Duodenal mucosa (tissue), 2 donors: ENCODE data around the gene NUDC.
A peak's percentile ranks its signal among the peaks of the same experiment; 100 is the strongest.

Source experiments
- H3K27ac ChIP-seq: one replicate; pipeline ENCODE4 v1.7.0; 2013; ENCODE audit warnings: low read depth, low read length
- H3K27me3 ChIP-seq, 2 donors: one replicate each; pipeline ENCODE4 v1.7.0; 2013; ENCODE audit warnings: low read length in 2 of 2, control low read depth in 1 of 2; ENCODE audit not compliant: insufficient read depth in 2 of 2, control insufficient read depth in 1 of 2
- H3K36me3 ChIP-seq, 2 donors: one replicate each; pipeline ENCODE4 v1.7.0; 2013; ENCODE audit warnings: low read length in 2 of 2, control low read depth in 1 of 2; ENCODE audit not compliant: insufficient read depth in 2 of 2, control insufficient read depth in 1 of 2
- H3K4me1 ChIP-seq, 2 donors: one replicate each; pipeline ENCODE4 v1.7.0; 2013; ENCODE audit warnings: low read length in 2 of 2, control low read depth in 1 of 2; ENCODE audit not compliant: insufficient read depth in 2 of 2, control insufficient read depth in 1 of 2
- H3K4me3 ChIP-seq, 2 donors: one replicate each; pipeline ENCODE4 v1.7.0; 2013; ENCODE audit warnings: low read length in 2 of 2, low read depth in 1 of 2
- H3K9ac ChIP-seq, 2 donors: one replicate each; pipeline ENCODE4 v1.7.0; 2013; ENCODE audit warnings: low read length in 2 of 2, low read depth in 1 of 2
- H3K9me3 ChIP-seq, 2 donors: one replicate each; pipeline ENCODE4 v1.7.0; 2013; ENCODE audit warnings: low read length in 2 of 2, control low read depth in 1 of 2; ENCODE audit not compliant: control insufficient read depth in 1 of 2

The NUDC gene

DNA sequence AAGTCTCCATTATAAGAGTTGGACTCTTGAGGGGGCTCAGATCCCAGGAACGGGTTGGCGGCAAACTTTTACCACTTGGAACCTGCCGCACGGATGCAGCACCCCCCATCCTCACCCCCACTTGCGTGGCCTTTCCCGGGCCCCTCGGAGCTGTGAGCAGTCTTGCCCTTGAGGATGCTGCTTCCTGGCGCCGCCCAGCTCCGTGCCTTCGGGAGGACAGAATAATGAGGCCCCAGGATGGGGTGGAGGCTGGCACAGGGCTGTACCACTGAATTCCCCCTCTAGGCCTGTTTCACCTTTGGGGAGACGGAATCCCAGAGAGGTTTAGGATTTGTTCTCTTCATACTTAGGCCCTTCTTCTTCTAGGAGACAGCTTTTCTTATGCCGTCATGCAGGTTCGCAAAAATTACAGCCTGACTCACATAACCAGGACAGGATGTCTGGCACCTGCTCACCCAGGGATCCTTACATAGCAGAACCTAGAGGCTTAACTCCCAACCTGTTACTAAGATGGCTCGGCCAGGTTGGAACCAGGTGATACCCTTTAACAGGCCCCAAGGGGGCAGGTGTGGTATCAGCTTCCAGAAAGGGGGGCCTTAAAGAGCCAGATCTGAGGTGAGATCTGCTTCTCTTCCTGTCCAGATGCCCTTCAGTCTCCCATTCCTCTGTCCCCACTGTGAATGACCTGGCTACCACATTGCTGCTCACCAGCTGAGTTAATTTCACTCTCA lies 73.4 kb downstream of the NUDC start:
- Histone ChIP-seq H3K9me3 (no peaks in the 10 kb centered on the region), H3K27me3 (peaks cover 20 to 44% of the 10 kb centered on the region in 2 donors), H3K27ac (no peak overlapping the region), H3K4me1 (peaks cover 28 to 31% of the 10 kb centered on the region in 2 donors), H3K9ac (peak overlapping the region in 1 of 2 donors; percentile 6), H3K36me3 (no peaks in the 10 kb centered on the region), H3K4me3 (peak overlapping the region; percentile 49 to 65)

- Histone ChIP-seq H3K36me3 (no peaks in the 10 kb centered on the region), H3K4me3 (no peak overlapping the region), H3K9me3 (no peaks in the 10 kb centered on the region), H3K27me3 (peaks cover 20 to 43% of the 10 kb centered on the region in 2 donors), H3K9ac (no peak overlapping the region), H3K4me1 (peaks cover 23 to 27% of the 10 kb centered on the region in 2 donors), H3K27ac (no peak overlapping the region)
Measured at GRCh38 chr1:26996024-26996423, 74.5 kb downstream of the NUDC start.
